Trophoblast cell (in vitro differentiated cells and primary cell): ENCODE data around the gene CBX2.

Experiments
- DNase-seq, 2 donors: peaks; one replicate each; pipeline ENCODE4 v3.0.0-alpha.2; 2016
- H2AFZ ChIP-seq: 2 replicates; pipeline ENCODE4 v1.6.1; 2013; ENCODE audit warnings: low read length, moderate library complexity, mild to moderate bottlenecking; ENCODE audit not compliant: insufficient read depth, poor library complexity
- H2AK5ac ChIP-seq: 2 replicates; pipeline ENCODE4 v1.6.1; 2013; ENCODE audit warnings: mild to moderate bottlenecking, low read length
- H2BK120ac ChIP-seq: 2 replicates; pipeline ENCODE4 v1.6.1; 2013; ENCODE audit warnings: low read length, mild to moderate bottlenecking, moderate library complexity; ENCODE audit not compliant: insufficient read depth, poor library complexity
- H2BK12ac ChIP-seq: 2 replicates; pipeline ENCODE4 v1.6.1; 2013; ENCODE audit warnings: mild to moderate bottlenecking, low read length, moderate library complexity
- H2BK5ac ChIP-seq: 2 replicates; pipeline ENCODE4 v1.6.1; 2013; ENCODE audit warnings: low read length, low read depth, moderate library complexity, mild to moderate bottlenecking; ENCODE audit not compliant: poor library complexity
- H3K14ac ChIP-seq: 2 replicates; pipeline ENCODE4 v1.6.1; 2013; ENCODE audit warnings: mild to moderate bottlenecking, low read length
- H3K18ac ChIP-seq: 2 replicates; pipeline ENCODE4 v1.6.1; 2013; ENCODE audit warnings: mild to moderate bottlenecking, low read length
- H3K23ac ChIP-seq: 2 replicates; pipeline ENCODE4 v1.6.1; 2013; ENCODE audit warnings: low read length
- H3K27ac ChIP-seq: 2 replicates; pipeline ENCODE4 v1.5.1; 2013; ENCODE audit warnings: low read depth, mild to moderate bottlenecking, inconsistent platforms, low read length, moderate library complexity
- H3K27me3 ChIP-seq: 2 replicates; pipeline ENCODE4 v1.6.1; 2013; ENCODE audit warnings: inconsistent platforms, mild to moderate bottlenecking, low read length, moderate library complexity; ENCODE audit not compliant: insufficient read depth
- H3K36me3 ChIP-seq, 2 experiments: 1 replicate in 1 of 2; 2 replicates in 1 of 2; pipeline ENCODE4 v1.6.1; 2013; ENCODE audit warnings: low read length in 2 of 2, mild to moderate bottlenecking in 2 of 2, moderate library complexity in 1 of 2; ENCODE audit not compliant: insufficient read depth in 2 of 2, control insufficient read depth in 1 of 2
- H3K4ac ChIP-seq: 2 replicates; pipeline ENCODE4 v1.6.1; 2013; ENCODE audit warnings: low read depth, mild to moderate bottlenecking, low read length, moderate library complexity
- H3K4me1 ChIP-seq, 2 experiments: 1 replicate in 1 of 2; 2 replicates in 1 of 2; pipeline ENCODE4 v1.6.1; 2013; ENCODE audit warnings: low read length in 2 of 2, mild to moderate bottlenecking in 2 of 2, moderate library complexity in 1 of 2; ENCODE audit not compliant: insufficient read depth in 2 of 2, control insufficient read depth in 1 of 2
- H3K4me2 ChIP-seq: 2 replicates; pipeline ENCODE4 v1.6.1; 2013; ENCODE audit warnings: inconsistent platforms, mild to moderate bottlenecking, low read length, moderate library complexity
- H3K4me3 ChIP-seq: 2 replicates; pipeline ENCODE4 v1.5.1; 2013; ENCODE audit warnings: mild to moderate bottlenecking, low read depth, low read length, inconsistent platforms
- H3K79me1 ChIP-seq: one replicate; pipeline ENCODE4 v1.6.1; 2013; ENCODE audit warnings: low read length
- H3K79me2 ChIP-seq: 2 replicates; pipeline ENCODE4 v1.6.1; 2013; ENCODE audit warnings: low read length, mild to moderate bottlenecking; ENCODE audit not compliant: control insufficient read depth, insufficient read depth, poor library complexity
- H3K9ac ChIP-seq: 2 replicates; pipeline ENCODE4 v1.6.1; 2013; ENCODE audit warnings: mild to moderate bottlenecking, low read length
- H3K9me3 ChIP-seq: 2 replicates; pipeline ENCODE4 v1.6.1; 2013; ENCODE audit warnings: low read depth, mild to moderate bottlenecking, control low read depth, inconsistent platforms, low read length; ENCODE audit not compliant: insufficient read depth
- H4K12ac ChIP-seq: 2 replicates; pipeline ENCODE4 v1.6.1; 2013; ENCODE audit warnings: low read depth, mild to moderate bottlenecking, low read length, moderate library complexity
- H4K8ac ChIP-seq: 2 replicates; pipeline ENCODE4 v1.6.1; 2013; ENCODE audit warnings: low read depth, mild to moderate bottlenecking, low read length, moderate library complexity
- H4K91ac ChIP-seq: one replicate; pipeline ENCODE4 v1.6.1; 2013; ENCODE audit warnings: low read depth, mild to moderate bottlenecking, low read length, moderate library complexity
- WGBS: extraction: QIAGEN DNeasy Blood & Tissue Kit; methylation state at CpG from one replicate; pipeline ENCODE4 v1.1.7; 2013; ENCODE audit warnings: missing lambda C conversion rate; ENCODE audit not compliant: insufficient read length, insufficient coverage; ENCODE audit errors: extremely low coverage; 5-methylcytosine and 5-hydroxymethylcytosine counted together

CBX2 gene

GRCh38 chr17:79814974-79815835 lies 37.3 kb downstream of the CBX2 start:
- no peak overlapping the region for H3K9ac ChIP-seq
- H3K4me3 ChIP-seq = no peak overlapping the region
- no peak overlapping the region for H2BK5ac ChIP-seq
- H3K36me3 ChIP-seq = no peaks in the 10 kb centered on the region
- no peak overlapping the region for H3K4ac ChIP-seq
- no CpG with 5 or more reads among the region's 96 CpGs for WGBS
- peak; percentile 49 to 79 for DNase-seq
- H3K4me2 ChIP-seq = peak overlapping the region; percentile 56
- no peak overlapping the region for H3K23ac ChIP-seq
- H3K9me3 ChIP-seq = peaks cover 4% of the 10 kb centered on the region
- no peak overlapping the region for H2BK12ac ChIP-seq
- H4K12ac ChIP-seq = no peak overlapping the region
- H4K91ac ChIP-seq = peak overlapping the region; percentile 19
- H3K14ac ChIP-seq = peak overlapping the region; percentile 62
- H3K27ac ChIP-seq = no peak overlapping the region
- peaks cover 2% of the 10 kb centered on the region for H3K79me2 ChIP-seq
- H3K27me3 ChIP-seq = peaks cover 72% of the 10 kb centered on the region
- peak overlapping the region; percentile 50 for H2AFZ ChIP-seq
- peaks cover 16 to 32% of the 10 kb centered on the region in 2 experiments for H3K4me1 ChIP-seq
- H3K79me1 ChIP-seq = peaks cover 9% of the 10 kb centered on the region
- H3K18ac ChIP-seq = peak overlapping the region; percentile 54
- H4K8ac ChIP-seq = peak overlapping the region; percentile 36
- H2BK120ac ChIP-seq = no peak overlapping the region
- no peak overlapping the region for H2AK5ac ChIP-seq

DNA sequence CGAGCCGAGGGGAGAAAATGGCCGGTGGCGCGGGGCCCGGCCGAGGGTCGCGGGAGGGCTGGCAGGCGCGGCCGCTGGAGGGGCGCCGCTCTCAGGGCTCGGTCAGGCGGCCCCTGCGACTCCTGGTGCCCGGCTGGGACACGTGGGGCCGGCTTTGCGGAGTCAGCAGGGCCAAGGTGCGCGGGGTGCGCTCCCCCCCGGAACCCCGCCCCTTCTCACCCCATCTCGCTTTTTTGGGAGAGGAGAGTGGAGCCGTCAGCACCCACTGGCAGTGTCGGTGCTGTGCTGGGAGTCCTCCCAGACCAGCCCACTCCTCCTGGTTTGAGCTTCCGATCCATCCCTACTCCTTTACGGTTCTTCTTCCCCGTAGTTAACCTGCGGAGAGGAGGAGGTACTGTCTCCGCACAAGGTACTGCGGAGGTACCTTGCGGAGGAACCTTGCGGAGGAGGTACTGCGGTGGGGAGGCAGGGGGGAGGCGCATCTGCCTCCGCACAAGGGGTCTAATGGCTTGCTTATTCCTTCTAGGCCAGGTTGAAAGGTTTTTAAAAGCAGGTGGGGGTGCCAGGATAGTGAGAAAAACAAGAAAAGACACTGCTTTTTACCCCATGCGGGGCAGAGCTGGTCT lies 38.0 kb downstream of the CBX2 start:
- Histone ChIP-seq H2BK12ac (no peak overlapping the region), H4K12ac (no peak overlapping the region), H3K4me2 (no peak overlapping the region), H3K79me1 (peaks cover 6% of the 10 kb centered on the region), H3K4ac (no peak overlapping the region), H2BK5ac (no peak overlapping the region), H3K9ac (no peak overlapping the region), H3K27me3 (peaks cover 66% of the 10 kb centered on the region), H3K14ac (no peak overlapping the region), H3K4me1 (peaks cover 13 to 29% of the 10 kb centered on the region in 2 experiments), H3K18ac (no peak overlapping the region), H3K79me2 (peaks cover 2% of the 10 kb centered on the region), H3K27ac (no peak overlapping the region), H4K8ac (no peak overlapping the region), H2BK120ac (no peak overlapping the region), H3K23ac (no peak overlapping the region), H2AFZ (no peak overlapping the region), H3K9me3 (peaks cover 1% of the 10 kb centered on the region), H3K36me3 (no peaks in the 10 kb centered on the region), H4K91ac (no peak overlapping the region), H2AK5ac (no peak overlapping the region), H3K4me3 (no peak overlapping the region)
- no peak for DNase-seq
- WGBS = no CpG with 5 or more reads among the region's 41 CpGs

DNA sequence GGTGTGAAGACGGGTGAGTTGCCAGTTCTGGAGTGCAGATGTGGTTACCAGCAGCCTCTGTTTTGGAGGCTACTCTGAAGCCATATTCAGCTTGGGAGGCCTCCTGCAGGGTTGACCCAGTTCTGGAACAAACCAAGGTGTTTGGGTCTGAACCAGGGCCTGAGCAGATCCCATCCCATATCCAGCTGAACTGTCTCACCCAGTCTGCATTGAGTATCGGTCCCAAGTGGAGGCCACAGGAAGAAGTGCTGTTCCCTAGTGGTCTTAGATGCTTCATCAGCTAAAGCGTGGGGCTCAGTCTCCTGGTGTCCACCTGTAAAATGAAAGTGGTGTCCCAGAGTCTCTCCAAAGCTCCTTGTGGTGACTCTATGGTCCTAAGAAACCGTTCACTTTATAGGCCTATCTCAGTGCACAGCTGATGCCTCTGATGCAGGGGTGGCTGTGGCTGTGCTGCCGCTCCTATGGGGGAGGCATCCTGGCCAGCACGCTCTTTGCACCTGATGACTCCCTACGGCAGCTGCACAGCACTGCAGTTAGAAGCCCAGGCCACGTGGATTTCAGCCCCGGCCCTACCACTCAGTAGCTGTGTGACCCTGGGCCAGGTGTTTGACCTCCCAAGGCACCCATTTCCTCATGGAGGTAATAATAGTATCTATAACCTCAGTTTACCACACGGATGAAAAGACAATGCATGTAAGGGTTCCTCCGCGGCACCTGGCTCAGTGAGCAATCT lies 40.2 kb downstream of the CBX2 start:
- peaks cover 6% of the 10 kb centered on the region for H3K79me1 ChIP-seq
- no peak overlapping the region for H3K27ac ChIP-seq
- H3K9me3 ChIP-seq = peaks cover 1% of the 10 kb centered on the region
- no peak overlapping the region for H2AFZ ChIP-seq
- H3K14ac ChIP-seq = no peak overlapping the region
- no peak overlapping the region for H2BK120ac ChIP-seq
- no peak overlapping the region for H2BK12ac ChIP-seq
- no peak for DNase-seq
- no CpG with 5 or more reads among the region's 12 CpGs for WGBS
- H3K36me3 ChIP-seq = no peaks in the 10 kb centered on the region
- H3K18ac ChIP-seq = no peak overlapping the region
- H4K12ac ChIP-seq = no peak overlapping the region
- H3K79me2 ChIP-seq = peaks cover 2% of the 10 kb centered on the region
- no peak overlapping the region for H4K8ac ChIP-seq
- H3K4me2 ChIP-seq = no peak overlapping the region
- no peak overlapping the region for H2BK5ac ChIP-seq
- H4K91ac ChIP-seq = no peak overlapping the region
- H3K23ac ChIP-seq = no peak overlapping the region
- no peak overlapping the region for H3K4ac ChIP-seq
- H3K27me3 ChIP-seq = peaks cover 48% of the 10 kb centered on the region
- peaks cover 13 to 20% of the 10 kb centered on the region in 2 experiments for H3K4me1 ChIP-seq
- H3K4me3 ChIP-seq = no peak overlapping the region
- no peak overlapping the region for H3K9ac ChIP-seq
- H2AK5ac ChIP-seq = no peak overlapping the region

GRCh38 chr17:79819085-79819484 lies 41.1 kb downstream of the CBX2 start:
- Histone ChIP-seq H3K27me3 (peaks cover 45% of the 10 kb centered on the region), H2AFZ (no peak overlapping the region), H2BK12ac (no peak overlapping the region), H2AK5ac (no peak overlapping the region), H3K4me3 (no peak overlapping the region), H3K27ac (no peak overlapping the region), H3K14ac (no peak overlapping the region), H3K4me1 (peaks cover 10 to 16% of the 10 kb centered on the region in 2 experiments), H3K36me3 (no peaks in the 10 kb centered on the region), H3K9me3 (peaks cover 1% of the 10 kb centered on the region), H4K91ac (no peak overlapping the region), H2BK120ac (no peak overlapping the region), H3K23ac (no peak overlapping the region), H3K4me2 (no peak overlapping the region), H3K79me1 (peaks cover 4% of the 10 kb centered on the region), H3K18ac (no peak overlapping the region), H3K4ac (no peak overlapping the region), H3K9ac (no peak overlapping the region), H4K8ac (no peak overlapping the region), H3K79me2 (peaks cover 2% of the 10 kb centered on the region), H4K12ac (no peak overlapping the region), H2BK5ac (no peak overlapping the region)
- no peak for DNase-seq
- no CpG with 5 or more reads among the region's 5 CpGs for WGBS
